ENCODE measurements around the gene NAP1L4. TPM values are rescaled to one million over a fixed set of nuclear protein-coding genes. Genes with fewer than 3 reads are reported as not detected.

NAP1L4 gene
- total and polyA plus RNA-seq, 7 experiments from 2014 or later: 134 to 356 (median 292) TPM

GRCh38 chr11:2930704-2931419, 61.3 kb downstream of the NAP1L4 start:
- H3K4me3 ChIP-seq (ENCODE audit: low read length): peak overlapping the region; percentile 61
- no peaks in the 10 kb centered on the region for H3K36me3 ChIP-seq (ENCODE audit: control insufficient read depth in 2 of 3, insufficient read depth in 3 of 3, low read length in 3 of 3)
- H3K4me3 Mint-ChIP-seq: peak overlapping the region; percentile 66 to 86 (median 78)
- CTCF ChIA-PET: interaction anchor here (1.2 to 2.3 kb wide), 6 partner anchors 16 to 398 kb away, joined by 3 to 10 read pairs (median 6); no protein-coding TSS in a partner anchor
- peaks cover 4 to 30% (median 8%) of the 10 kb centered on the region in 5 donors for H3K27me3 Mint-ChIP-seq
- peaks cover 3 to 4% of the 10 kb centered on the region in 2 donors for H3K27me3 ChIP-seq (ENCODE audit: control insufficient read depth in 2 of 2, insufficient read depth in 2 of 2, low read length in 2 of 2)
- no peaks in the 10 kb centered on the region for H3K36me3 Mint-ChIP-seq
- peaks cover 14 to 35% (median 20%) of the 10 kb centered on the region in 7 donors for H3K4me1 Mint-ChIP-seq
- no peaks in the 10 kb centered on the region for H3K9me3 ChIP-seq (ENCODE audit: control insufficient read depth in 2 of 3, low read length in 3 of 3)
- ATAC-seq (peak; percentile 14), DNase-seq (peak in 1 of 9 donors; percentile 61)
- peaks cover 13 to 20% of the 10 kb centered on the region in 2 donors for H3K4me1 ChIP-seq (ENCODE audit: control insufficient read depth in 2 of 2, insufficient read depth in 2 of 2, low read length in 2 of 2)
- H3K27ac Mint-ChIP-seq: peak overlapping the region in 4 of 9 donors; percentile 32 to 76 (median 46)
- POLR2A ChIA-PET: interaction anchor here (0.8 to 1.5 kb wide), 2 partner anchors 10 to 15 kb away, joined by 4 to 5 read pairs; no protein-coding TSS in a partner anchor
- intact Hi-C loops (cut with micrococcal nuclease): loop anchor here (1.0 kb wide), 5 partner anchors 29 to 399 kb away; a partner anchor contains a TSS
- H3K9me3 Mint-ChIP-seq: peaks cover 0 to 1% (median 0%) of the 10 kb centered on the region in 11 donors
- H3K27ac ChIP-seq (ENCODE audit: low read depth, low read length): no peak overlapping the region

GRCh38 chr11:2929950-2930703, 62.0 kb downstream of the NAP1L4 start:
- ChIA-PET CTCF (interaction anchor here (0.6 to 2.3 kb wide), 7 partner anchors 17 to 397 kb away, joined by 3 to 10 read pairs (median 5); no protein-coding TSS in a partner anchor), POLR2A (interaction anchor here (0.8 to 1.5 kb wide), 2 partner anchors 11 to 14 kb away, joined by 4 to 5 read pairs; no protein-coding TSS in a partner anchor)
- Histone ChIP-seq H3K36me3 (ENCODE audit: control insufficient read depth in 2 of 3, insufficient read depth in 3 of 3, low read length in 3 of 3) (no peaks in the 10 kb centered on the region), H3K4me3 (ENCODE audit: low read length) (peak overlapping the region; percentile 61), H3K27me3 (ENCODE audit: control insufficient read depth in 2 of 2, insufficient read depth in 2 of 2, low read length in 2 of 2) (peaks cover 3 to 4% of the 10 kb centered on the region in 2 donors), H3K27ac (ENCODE audit: low read depth, low read length) (no peak overlapping the region), H3K4me1 (ENCODE audit: control insufficient read depth in 2 of 2, insufficient read depth in 2 of 2, low read length in 2 of 2) (peaks cover 13 to 20% of the 10 kb centered on the region in 2 donors), H3K9me3 (ENCODE audit: control insufficient read depth in 2 of 3, low read length in 3 of 3) (no peaks in the 10 kb centered on the region)
- Mint-ChIP-seq H3K27me3 (peaks cover 4 to 30% (median 8%) of the 10 kb centered on the region in 5 donors), H3K4me3 (peak overlapping the region; percentile 72 to 88 (median 82)), H3K27ac (peak overlapping the region in 7 of 9 donors; percentile 32 to 76 (median 50)), H3K4me1 (peaks cover 14 to 35% (median 20%) of the 10 kb centered on the region in 7 donors), H3K9me3 (peaks cover 0 to 1% (median 0%) of the 10 kb centered on the region in 11 donors), H3K36me3 (no peaks in the 10 kb centered on the region)
- ATAC-seq (no peak), DNase-seq (peak in 1 of 9 donors; percentile 71)
- intact Hi-C loops (cut with micrococcal nuclease): loop anchor here (1.0 to 2.0 kb wide), 7 partner anchors 27 to 398 kb away; a partner anchor contains a TSS

- no peaks in the 10 kb centered on the region for H3K36me3 Mint-ChIP-seq
- intact Hi-C loops (cut with micrococcal nuclease): loop anchor here (2.0 kb wide), 2 partner anchors 27 to 37 kb away; a partner anchor contains a TSS
- ChIA-PET POLR2A (interaction anchor here (1.1 to 1.5 kb wide), 2 partner anchors 13 to 14 kb away, joined by 3 to 4 read pairs; no protein-coding TSS in a partner anchor), CTCF (interaction anchor here (0.6 to 2.3 kb wide), 6 partner anchors 31 to 397 kb away, joined by 3 to 10 read pairs (median 6); no protein-coding TSS in a partner anchor)
- H3K4me3 ChIP-seq (ENCODE audit: low read length): peak overlapping the region; percentile 61
- peaks cover 14 to 35% (median 20%) of the 10 kb centered on the region in 7 donors for H3K4me1 Mint-ChIP-seq
- peaks cover 4 to 30% (median 8%) of the 10 kb centered on the region in 5 donors for H3K27me3 Mint-ChIP-seq
- peak overlapping the region in 3 of 9 donors; percentile 52 to 76 (median 57) for H3K27ac Mint-ChIP-seq
- H3K4me1 ChIP-seq (ENCODE audit: control insufficient read depth in 2 of 2, insufficient read depth in 2 of 2, low read length in 2 of 2): peaks cover 13 to 20% of the 10 kb centered on the region in 2 donors
- no peaks in the 10 kb centered on the region for H3K36me3 ChIP-seq (ENCODE audit: control insufficient read depth in 2 of 3, insufficient read depth in 3 of 3, low read length in 3 of 3)
- DNase-seq (peak in 2 of 9 donors; percentile 47 to 84), ATAC-seq (peak; percentile 46)
- H3K27ac ChIP-seq (ENCODE audit: low read depth, low read length): no peak overlapping the region
- H3K9me3 ChIP-seq (ENCODE audit: control insufficient read depth in 2 of 3, low read length in 3 of 3): no peaks in the 10 kb centered on the region
- H3K4me3 Mint-ChIP-seq: peak overlapping the region; percentile 72 to 89 (median 84)
- peaks cover 3 to 4% of the 10 kb centered on the region in 2 donors for H3K27me3 ChIP-seq (ENCODE audit: control insufficient read depth in 2 of 2, insufficient read depth in 2 of 2, low read length in 2 of 2)
- no peaks in the 10 kb centered on the region for H3K9me3 Mint-ChIP-seq
Observed at GRCh38 chr11:2929531-2929949, 62.6 kb downstream of the NAP1L4 start.

GRCh38 chr11:2928605-2929530, 63.3 kb downstream of the NAP1L4 start, which contains the start of gene PHLDA2:
Gene PHLDA2 (minus strand): TSS chr11:2929420. CDS start chr11:2929364, 56 bp downstream.
- Mint-ChIP-seq H3K36me3 (no peaks in the 10 kb centered on the region), H3K4me1 (peaks cover 14 to 33% (median 20%) of the 10 kb centered on the region in 7 donors), H3K27ac (peak within 1 kb of the TSS in 7 of 9 donors; percentile 36 to 76 (median 52)), H3K4me3 (peak within 1 kb of the TSS; percentile 79 to 91 (median 86)), H3K9me3 (no peaks in the 10 kb centered on the region), H3K27me3 (peaks cover 4 to 30% (median 8%) of the 10 kb centered on the region in 5 donors)
- Histone ChIP-seq H3K36me3 (ENCODE audit: control insufficient read depth in 2 of 3, insufficient read depth in 3 of 3, low read length in 3 of 3) (no peaks in the 10 kb centered on the region), H3K4me3 (ENCODE audit: low read length) (peak within 1 kb of the TSS; percentile 61), H3K27ac (ENCODE audit: low read depth, low read length) (no peak within 1 kb of the TSS), H3K4me1 (ENCODE audit: control insufficient read depth in 2 of 2, insufficient read depth in 2 of 2, low read length in 2 of 2) (peaks cover 13 to 20% of the 10 kb centered on the region in 2 donors), H3K27me3 (ENCODE audit: control insufficient read depth in 2 of 2, insufficient read depth in 2 of 2, low read length in 2 of 2) (peaks cover 3 to 4% of the 10 kb centered on the region in 2 donors), H3K9me3 (ENCODE audit: control insufficient read depth in 2 of 3, low read length in 3 of 3) (no peaks in the 10 kb centered on the region)
- ChIA-PET POLR2A (interaction anchor here (1.1 to 1.5 kb wide), 2 partner anchors 13 to 14 kb away, joined by 3 to 4 read pairs; no protein-coding TSS in a partner anchor), CTCF (interaction anchor here (0.6 to 2.3 kb wide), 5 partner anchors 15 to 397 kb away, joined by 3 to 10 read pairs (median 5); no protein-coding TSS in a partner anchor)
- DNase-seq (peak; percentile 38 to 75 (median 56)), ATAC-seq (peak; percentile 50)
- intact Hi-C loops (cut with micrococcal nuclease): loop anchor here (2.0 kb wide), 2 partner anchors 26 to 36 kb away; a partner anchor contains a TSS

- Histone ChIP-seq H3K27ac (ENCODE audit: low read depth, low read length) (no peak overlapping the region), H3K4me1 (ENCODE audit: control insufficient read depth in 2 of 2, insufficient read depth in 2 of 2, low read length in 2 of 2) (peaks cover 13 to 20% of the 10 kb centered on the region in 2 donors), H3K36me3 (ENCODE audit: control insufficient read depth in 2 of 3, insufficient read depth in 3 of 3, low read length in 3 of 3) (no peaks in the 10 kb centered on the region), H3K9me3 (ENCODE audit: control insufficient read depth in 2 of 3, low read length in 3 of 3) (no peaks in the 10 kb centered on the region), H3K4me3 (ENCODE audit: low read length) (no peak overlapping the region), H3K27me3 (ENCODE audit: control insufficient read depth in 2 of 2, insufficient read depth in 2 of 2, low read length in 2 of 2) (peaks cover 3 to 4% of the 10 kb centered on the region in 2 donors)
- CTCF ChIA-PET: interaction anchor here (0.6 to 2.3 kb wide), 2 partner anchors 14 to 35 kb away, joined by 3 to 9 read pairs; no protein-coding TSS in a partner anchor
- POLR2A ChIA-PET: no interaction called here
- no peaks in the 10 kb centered on the region for H3K9me3 Mint-ChIP-seq
- H3K27me3 Mint-ChIP-seq: peaks cover 4 to 30% (median 8%) of the 10 kb centered on the region in 5 donors
- peaks cover 14 to 26% (median 20%) of the 10 kb centered on the region in 7 donors for H3K4me1 Mint-ChIP-seq
- DNase-seq: no peak
- peak overlapping the region in 2 of 9 donors; percentile 36 to 38 for H3K27ac Mint-ChIP-seq
- peak overlapping the region in 9 of 10 donors; percentile 65 to 86 (median 72) for H3K4me3 Mint-ChIP-seq
- H3K36me3 Mint-ChIP-seq: no peaks in the 10 kb centered on the region
- intact Hi-C loops (cut with micrococcal nuclease): loop anchor here (2.0 kb wide), 2 partner anchors 25 to 35 kb away; a partner anchor contains a TSS
- no peak for ATAC-seq
Observed at GRCh38 chr11:2927851-2928604, 64.1 kb downstream of the NAP1L4 start.

Data from naive thymus-derived CD4-positive, alpha-beta T cell (primary cell).